Measurements from ENCODE around the gene SPINK4. TPM values are rescaled to one million over a fixed set of nuclear protein-coding genes. Genes with fewer than 3 reads are reported as not detected.

Gene SPINK4
- total RNA-seq, 1 donor from 2014 or later = not detected

- ATAC-seq = peak; percentile 86
Observed at GRCh38 chr9:33229359-33230114, 10.4 kb upstream of the SPINK4 start.

- no peak for ATAC-seq
Observed at GRCh38 chr9:33230756-33231622, 9.0 kb upstream of the SPINK4 start.

GRCh38 chr9:33231623-33231942 is 8.4 kb upstream of the SPINK4 start:
- no peak for ATAC-seq

GRCh38 chr9:33232815-33233214 is 7.2 kb upstream of the SPINK4 start:
- ATAC-seq = no peak

GRCh38 chr9:33233626-33234342 is 6.2 kb upstream of the SPINK4 start:
- ATAC-seq = peak; percentile 88

- ATAC-seq = peak; percentile 40
Observed at GRCh38 chr9:33234511-33235467, 5.2 kb upstream of the SPINK4 start.

- peak; percentile 15 for ATAC-seq
Observed at GRCh38 chr9:33236571-33236970, 3.4 kb upstream of the SPINK4 start.

GRCh38 chr9:33241298-33241697 is 1.3 kb downstream of the SPINK4 start:
- ATAC-seq = peak; percentile 19

- no peak for ATAC-seq
Observed at GRCh38 chr9:33242609-33243134, 2.7 kb downstream of the SPINK4 start.

- ATAC-seq = no peak
Observed at GRCh38 chr9:33244137-33244784, 4.3 kb downstream of the SPINK4 start.

- ATAC-seq = no peak
Observed at GRCh38 chr9:33245341-33245740, 5.4 kb downstream of the SPINK4 start.

GRCh38 chr9:33246269-33246860 is 6.4 kb downstream of the SPINK4 start:
- no peak for ATAC-seq

GRCh38 chr9:33248606-33249005 is 8.6 kb downstream of the SPINK4 start:
- ATAC-seq = no peak

GRCh38 chr9:33249087-33249658 is 9.2 kb downstream of the SPINK4 start:
- peak; percentile 6 for ATAC-seq

GRCh38 chr9:33249983-33250382 is 10.0 kb downstream of the SPINK4 start:
- no peak for ATAC-seq

- ATAC-seq = peak; percentile 36
Observed at GRCh38 chr9:33250458-33250995, 10.6 kb downstream of the SPINK4 start.

GRCh38 chr9:33254211-33254610 is 14.2 kb downstream of the SPINK4 start:
- no peak for ATAC-seq

- ATAC-seq = no peak
Observed at GRCh38 chr9:33255014-33255413, 15.0 kb downstream of the SPINK4 start.

- ATAC-seq = no peak
Observed at GRCh38 chr9:33255471-33255870, 15.5 kb downstream of the SPINK4 start.

GRCh38 chr9:33256236-33256635 is 16.3 kb downstream of the SPINK4 start:
- no peak for ATAC-seq
